Sigmoid colon (tissue), 7 donors: ENCODE data around the gene ZFR2. TPM values are rescaled to one million over a fixed set of nuclear protein-coding genes. Genes with fewer than 3 reads are reported as not detected.

Source experiments
- DNase-seq: peaks from one replicate; pipeline ENCODE4 v3.0.0-alpha.2; 2019
- H3K27ac ChIP-seq, 4 donors: fragments of 200-600 bp; sonication (generic); one replicate each; pipeline ENCODE4 v1.5.1; 2016 to 2019; ENCODE audit warnings: mild to moderate bottlenecking in 1 of 4
- H3K27me3 ChIP-seq, 3 donors: fragments of 200-600 bp; sonication (generic); one replicate each; pipeline ENCODE4 v1.5.1; 2019; ENCODE audit warnings: mild to moderate bottlenecking in 1 of 3
- H3K36me3 ChIP-seq, 4 donors: fragments of 200-600 bp; sonication (generic); one replicate each; pipeline ENCODE4 v1.5.1; 2016 to 2019
- H3K4me1 ChIP-seq, 4 donors: fragments of 200-600 bp; sonication (generic); one replicate each; pipeline ENCODE4 v1.5.1; 2017 to 2019
- H3K4me3 ChIP-seq, 4 donors: fragments of 200-600 bp; sonication (generic); one replicate each; pipeline ENCODE4 v1.5.1; 2017 to 2019; ENCODE audit warnings: mild to moderate bottlenecking in 2 of 4, moderate library complexity in 1 of 4
- H3K9me3 ChIP-seq, 4 donors: fragments of 200-600 bp in 3 of 4; sonication (generic) in 3 of 4; one replicate each; pipeline versions ENCODE4 v1.5.1 to v1.6.1; 2013 to 2019
- CTCF ChIP-seq, 4 experiments: fragments of 450-650 bp in 3 of 4; fragments of 200-600 bp in 1 of 4; IDR thresholded peaks; one replicate each; pipeline ENCODE4 v1.5.1; 2016 to 2019; ENCODE audit warnings: antibody characterized with exemption in 4 of 4, mild to moderate bottlenecking in 3 of 4, moderate library complexity in 2 of 4
- EP300 ChIP-seq, 4 donors: sonication (generic); formaldehyde crosslinking; IDR thresholded peaks; one replicate each; pipeline ENCODE4 v1.6.1; 2017; ENCODE audit warnings: antibody characterized with exemption in 4 of 4
- POLR2A ChIP-seq, 2 donors: fragments of 450-650 bp; IDR thresholded peaks; one replicate each; pipeline ENCODE4 v1.6.1; 2016; ENCODE audit warnings: antibody characterized with exemption in 2 of 2, mild to moderate bottlenecking in 2 of 2, moderate library complexity in 2 of 2
- POLR2AphosphoS5 ChIP-seq, 4 donors: sonication (generic); formaldehyde crosslinking; IDR thresholded peaks; one replicate each; pipeline ENCODE4 v1.6.1; 2017; ENCODE audit warnings: antibody characterized with exemption in 4 of 4
- WGBS, 2 donors: extraction: QIAGEN DNeasy Blood & Tissue Kit; methylation state at CpG; one replicate each; pipeline ENCODE4 v1.1.7; 2013; 5-methylcytosine and 5-hydroxymethylcytosine counted together
- intact Hi-C: fragments of 100-400 bp; cut with DNase I; formaldehyde crosslinking; loops from one replicate; pipeline ENCODE4 v1.15.1; 2023
- polyA plus RNA-seq, 3 donors: library from polyadenylated mRNA; stranded (reverse); fragments of 200-250 nt; gene quantifications; one replicate each; pipeline ENCODE4 v1.2.3, GENCODE V29; 2013
- total RNA-seq, 4 donors: library from RNA; depleted of rRNA; stranded (reverse); fragments of >200 nt; gene quantifications; one replicate each; pipeline ENCODE4 v1.1.0, GENCODE V29; 2016
- donor health status: healthy with polysubstance abuse.
- donor health status: Bipolar disorder and iron deficiency.
- donor health status: healthy.

The ZFR2 gene
- total and polyA plus RNA-seq, 7 donors: under 0.01 to 1.2 (median 0.47) TPM; not detected in 3

DNA sequence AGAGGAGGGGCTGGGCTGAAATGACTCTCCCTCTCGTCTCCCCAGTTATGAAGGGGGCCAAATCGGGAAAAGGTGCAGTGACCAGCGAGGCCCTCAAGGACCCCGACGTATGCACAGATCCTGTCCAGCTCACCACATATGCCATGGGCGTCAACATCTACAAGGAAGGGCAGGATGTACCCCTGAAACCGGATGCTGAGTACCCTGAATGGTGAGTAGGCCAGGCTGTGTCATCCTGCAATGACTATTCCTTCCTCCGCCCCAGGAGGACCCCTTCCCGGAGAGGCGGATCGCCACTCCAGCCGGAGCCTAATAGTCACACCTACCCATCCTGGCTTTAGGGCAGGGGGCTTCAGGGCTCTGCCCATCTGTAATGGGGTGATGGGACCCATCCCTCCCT, 103.7 kb downstream of the ZFR2 start:
- H3K4me3 ChIP-seq: no peak overlapping the region
- H3K27ac ChIP-seq: no peak overlapping the region
- WGBS, 2 donors: 93 to 95% methylated on average over 12 of the region's 12 CpGs
- DNase-seq: no peak
- TF ChIP-seq EP300 (IDR thresholded peaks at IDR 0.05) (no peak), POLR2AphosphoS5 (IDR thresholded peaks at IDR 0.05) (no peak), POLR2A (IDR thresholded peaks at IDR 0.05) (no peak), CTCF (IDR thresholded peaks at IDR 0.05) (no peak)
- no peaks in the 10 kb centered on the region for H3K27me3 ChIP-seq
- H3K9me3 ChIP-seq: no peaks in the 10 kb centered on the region
- intact Hi-C loops: no loop called here
- H3K4me1 ChIP-seq: peaks cover 0 to 30% (median 23%) of the 10 kb centered on the region in 4 donors
- H3K36me3 ChIP-seq: peaks cover 13 to 43% (median 27%) of the 10 kb centered on the region in 4 donors

GRCh38 chr19:3762501-3763459, 106.1 kb downstream of the ZFR2 start, which contains the start of gene MRPL54:
TSS of gene MRPL54 (plus strand) at chr19:3762682. CDS start at chr19:3762701, 19 bp downstream.
- peaks cover 0 to 46% (median 37%) of the 10 kb centered on the region in 4 donors for H3K4me1 ChIP-seq
- DNase-seq: peak; percentile 100
- peak within 1 kb of the TSS; percentile 78 to 92 (median 88) for H3K4me3 ChIP-seq
- 3% methylated on average over 47 of the region's 47 CpGs for WGBS, 2 donors
- intact Hi-C loops: loop anchor here (5.0 kb wide), 2 partner anchors 95 to 210 kb away; partner anchors contain the start of gene DAPK3
- no peaks in the 10 kb centered on the region for H3K9me3 ChIP-seq
- H3K36me3 ChIP-seq: peaks cover 7 to 52% (median 25%) of the 10 kb centered on the region in 4 donors
- TF ChIP-seq POLR2AphosphoS5 (IDR thresholded peaks at IDR 0.05): peak; percentile 76 to 90 (median 88)
- peak in 1 of 2 donors; percentile 73 for TF ChIP-seq POLR2A (IDR thresholded peaks at IDR 0.05)
- peak in 1 of 4 donors; percentile 44 for TF ChIP-seq EP300 (IDR thresholded peaks at IDR 0.05)
- no peak for TF ChIP-seq CTCF (IDR thresholded peaks at IDR 0.05)
- H3K27ac ChIP-seq: peak within 1 kb of the TSS; percentile 95 to 98 (median 96)
- H3K27me3 ChIP-seq: no peaks in the 10 kb centered on the region

- TF ChIP-seq POLR2AphosphoS5 (IDR thresholded peaks at IDR 0.05): no peak
- no peak for TF ChIP-seq POLR2A (IDR thresholded peaks at IDR 0.05)
- no peak for TF ChIP-seq EP300 (IDR thresholded peaks at IDR 0.05)
- Histone ChIP-seq H3K27me3 (no peaks in the 10 kb centered on the region), H3K4me1 (peaks cover 0 to 46% (median 37%) of the 10 kb centered on the region in 4 donors), H3K4me3 (peak overlapping the region in 2 of 4 donors; percentile 63 to 72), H3K27ac (peak overlapping the region; percentile 95 to 98 (median 96)), H3K36me3 (peaks cover under 1 to 52% (median 20%) of the 10 kb centered on the region in 4 donors), H3K9me3 (no peaks in the 10 kb centered on the region)
- intact Hi-C loops: loop anchor here (5.0 kb wide), 2 partner anchors 95 to 210 kb away; partner anchors contain the start of gene DAPK3
- WGBS, 2 donors: 29 to 85% methylated on average over 1 of the region's 1 CpG
- no peak for DNase-seq
Observed at GRCh38 chr19:3762130-3762473, 106.7 kb downstream of the ZFR2 start.

DNA sequence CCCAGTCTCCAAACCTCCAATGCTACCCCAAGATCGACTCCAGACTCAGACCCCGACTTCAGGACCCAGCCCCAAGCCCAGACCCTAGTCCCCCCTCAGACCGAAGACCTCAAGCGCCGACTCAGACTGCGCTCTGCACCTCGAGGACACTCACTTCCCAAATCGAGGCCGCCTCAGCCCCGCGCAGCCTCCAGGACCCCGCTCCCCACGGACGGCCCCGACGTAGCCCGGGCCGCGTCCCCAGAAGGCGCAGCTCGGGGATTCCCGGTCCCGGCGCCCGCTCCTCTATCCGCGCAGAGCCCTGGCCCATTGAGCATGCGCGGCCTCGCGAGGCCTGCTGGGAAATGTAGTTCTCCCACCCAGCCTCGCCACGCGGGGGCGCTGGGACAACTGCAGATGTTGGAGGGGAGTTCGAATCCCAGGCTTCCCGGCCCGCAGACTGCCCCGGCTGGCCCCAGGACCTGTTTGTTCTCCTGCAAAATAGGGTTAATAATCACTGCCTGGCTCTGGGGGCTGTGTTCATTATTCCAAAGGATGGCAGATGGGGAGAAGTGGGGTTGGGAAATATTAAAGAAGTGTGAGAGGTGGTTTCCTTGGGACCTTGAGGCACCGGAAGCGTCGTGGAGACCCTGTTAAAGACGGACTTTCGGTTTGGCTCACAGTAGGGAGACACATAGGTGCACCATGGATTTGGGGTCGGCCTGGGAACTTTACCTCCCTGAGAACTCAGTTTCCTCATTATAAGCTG, 107.3 kb downstream of the ZFR2 start, which contains the start of gene APBA3:
Gene APBA3 (minus strand): TSS at position 311 of the 748 bp plus-strand sequence. CDS start 1,428 bp downstream, outside the sequence.
- intact Hi-C loops: loop anchor here (5.0 kb wide), 2 partner anchors 94 to 211 kb away; partner anchors contain the start of gene DAPK3
- peak; percentile 95 for DNase-seq
- Histone ChIP-seq H3K27ac (peak within 1 kb of the TSS; percentile 95 to 98 (median 96)), H3K4me3 (peak within 1 kb of the TSS; percentile 78 to 92 (median 88)), H3K9me3 (no peaks in the 10 kb centered on the region), H3K27me3 (no peaks in the 10 kb centered on the region), H3K4me1 (peaks cover 0 to 46% (median 37%) of the 10 kb centered on the region in 4 donors), H3K36me3 (peaks cover 0 to 51% (median 16%) of the 10 kb centered on the region in 4 donors)
- peak; percentile 58 to 61 for TF ChIP-seq POLR2A (IDR thresholded peaks at IDR 0.05)
- TF ChIP-seq EP300 (IDR thresholded peaks at IDR 0.05): no peak
- TF ChIP-seq CTCF (IDR thresholded peaks at IDR 0.05): peak; percentile 53 to 75 (median 60)
- peak; percentile 85 to 94 (median 90) for TF ChIP-seq POLR2AphosphoS5 (IDR thresholded peaks at IDR 0.05)
- 2 to 4% methylated on average over 45 of the region's 45 CpGs for WGBS, 2 donors
